Heart left ventricle (tissue), 16 donors: ENCODE measurements around the gene SRPK2. TPM values are rescaled to one million over a fixed set of nuclear protein-coding genes. Genes with fewer than 3 reads are reported as not detected.
"Not testable (repeated sequence)": the region's sequence is repeated elsewhere in the genome, so short reads cannot be mapped to it uniquely, and the experiment has no call there.

Experiments used
- ATAC-seq, 4 donors: fragments of 200-7000 bp; cut with Tn5 transposase; one replicate each; pipeline ENCODE4 v1.9.1; 2020 to 2022; ENCODE audit warnings: moderate library complexity in 4 of 4, mild to moderate bottlenecking in 3 of 4, moderate number of reproducible peaks in 1 of 4
- DNase-seq, 5 donors: peaks; one replicate each; pipeline ENCODE4 v3.0.0-alpha.2; 2020
- H3K27ac ChIP-seq, 12 donors: fragments of 200-600 bp; sonication (generic) in 4 of 12; one replicate each; pipeline versions ENCODE4 v1.5.0 to v1.8.0; 2016 to 2022; ENCODE audit warnings: mild to moderate bottlenecking in 2 of 12
- H3K27me3 ChIP-seq, 9 donors: fragments of 200-600 bp; sonication (generic) in 2 of 9; one replicate each; pipeline versions ENCODE4 v1.5.1 to v1.8.0; 2016 to 2022; ENCODE audit warnings: mild to moderate bottlenecking in 3 of 9
- H3K36me3 ChIP-seq, 9 donors: fragments of 200-600 bp; sonication (generic) in 2 of 9; one replicate each; pipeline versions ENCODE4 v1.5.0 to v1.8.0; 2018 to 2022; ENCODE audit warnings: mild to moderate bottlenecking in 2 of 9
- H3K4me1 ChIP-seq, 12 donors: fragments of 200-600 bp; sonication (generic) in 4 of 12; one replicate each; pipeline versions ENCODE4 v1.5.0 to v1.8.0; 2016 to 2022; ENCODE audit warnings: mild to moderate bottlenecking in 3 of 12
- H3K4me3 ChIP-seq, 12 donors: fragments of 200-600 bp; sonication (generic) in 4 of 12; one replicate each; pipeline versions ENCODE4 v1.5.0 to v1.8.0; 2017 to 2022; ENCODE audit warnings: mild to moderate bottlenecking in 9 of 12, moderate library complexity in 4 of 12
- H3K9me3 ChIP-seq, 12 donors: fragments of 200-600 bp; sonication (generic) in 4 of 12; one replicate each; pipeline versions ENCODE4 v1.5.0 to v1.8.0; 2016 to 2022; ENCODE audit warnings: mild to moderate bottlenecking in 1 of 12
- CTCF ChIP-seq, 12 donors: fragments of 200-600 bp; sonication (generic) in 4 of 12; IDR thresholded peaks; one replicate each; pipeline versions ENCODE4 v1.5.0 to v1.8.0; 2018 to 2022; ENCODE audit warnings: antibody characterized with exemption in 12 of 12, mild to moderate bottlenecking in 5 of 12
- POLR2A ChIP-seq, 2 donors: fragments of 450-650 bp; IDR thresholded peaks; one replicate each; pipeline ENCODE4 v1.6.1; 2017; ENCODE audit warnings: antibody characterized with exemption in 2 of 2, mild to moderate bottlenecking in 2 of 2, moderate library complexity in 2 of 2
- WGBS, 4 donors: extraction: QIAGEN DNeasy Blood & Tissue Kit in 2 of 4; methylation state at CpG; one replicate each; pipeline versions ENCODE4 v1.1.5 to v1.1.7; 2013 to 2018; 5-methylcytosine and 5-hydroxymethylcytosine counted together
- intact Hi-C, 10 donors: fragments of 100-400 bp; cut with DNase I; formaldehyde crosslinking; loops; one replicate each; pipeline versions ENCODE4 v1.11.1 to v1.14.2; 2022
- polyA plus RNA-seq, 2 donors: library from polyadenylated mRNA; stranded (reverse); fragments of 200-250 nt; gene quantifications; one replicate each; pipeline ENCODE4 v1.2.3, GENCODE V29; 2013
- total RNA-seq, 9 donors: library from RNA; depleted of rRNA in 2 of 9; stranded (reverse); fragments of >200 nt in 2 of 9; fragmentation: NEBNext Ultra II Directional in 3 of 9; extraction: Animal tissue kit (Norgen Biotek cat#: 25700) in 3 of 9; gene quantifications; one replicate each; pipeline versions ENCODE4 v1.1.0 to v1.2.4, GENCODE V29; 2016 to 2023
- donor health status: ischemic (EF 13 %, LVEDD 7.1; RV severe dilation, severe dysfunction).
- donor health status: healthy with polysubstance abuse.
- donor health status: DM: no; HTN: yes; CAD: no.
- donor health status: DM: no; HTN: no; CAD: no.
- donor health status: ischemic (EF 25% LVEDD 6.9; RV normal size, moderate dysfunction).
- donor health status: ischemic (EF 25% LVEDD 5.7; RV mildly dilated, moderate dysfunction).
- donor health status: healthy.
- donor health status: DM: yes; HTN: yes; CAD: no.
- donor health status: ischemic (EF 35%, LVEDD 5.7; RV mildly dilated, moderate dysfunction).
- donor health status: nonischemic (EF 11% LVEDD 7.7; RV severe dilation, severe dysfunction).
- donor health status: DM: yes; HTN: yes; CAD: no.
- donor health status: PGD.
- donor health status: ischemic (EF 29% LVEDD 5.4; RV normal size, mild dysfunction).
- donor health status: nonischemic (EF 23%, LVEDD 6.1; RV moderate dilation, normal function).

SRPK2 gene
- total and polyA plus RNA-seq, 11 donors, result 8.6 to 42.4 (median 33.5) TPM

GRCh38 chr7:105337529-105337928 is 51.2 kb downstream of the SRPK2 start:
- no peak overlapping the region for H3K4me3 ChIP-seq
- peak; percentile 55 to 79 (median 70) for ATAC-seq
- no peaks in the 10 kb centered on the region for H3K36me3 ChIP-seq
- H3K4me1 ChIP-seq, result peaks cover 0 to 14% (median 5%) of the 10 kb centered on the region in 12 donors
- DNase-seq, result peak in 3 of 5 donors; percentile 31 to 44 (median 41)
- TF ChIP-seq POLR2A (IDR thresholded peaks at IDR 0.05) (no peak), CTCF (IDR thresholded peaks at IDR 0.05) (no peak)
- no peak overlapping the region for H3K27ac ChIP-seq
- intact Hi-C loops, result loop anchor here in 8 of 10 donors (5.0 to 10.0 kb wide), 7 partner anchors 183 to 415 kb away; no protein-coding TSS in a partner anchor
- H3K27me3 ChIP-seq, result no peaks in the 10 kb centered on the region
- 46 to 69% (median 57%) methylated on average over 4 of the region's 4 CpGs for WGBS, 4 donors
- H3K9me3 ChIP-seq, result no peaks in the 10 kb centered on the region

- DNase-seq (no peak), ATAC-seq (no peak)
- no peak overlapping the region for H3K27ac ChIP-seq
- H3K9me3 ChIP-seq, result no peaks in the 10 kb centered on the region
- WGBS, 4 donors, result 33 to 48% (median 43%) methylated on average over 1 of the region's 1 CpG
- no peaks in the 10 kb centered on the region for H3K27me3 ChIP-seq
- TF ChIP-seq CTCF (IDR thresholded peaks at IDR 0.05) (peak; percentile 12 to 60 (median 47)), POLR2A (IDR thresholded peaks at IDR 0.05) (no peak)
- intact Hi-C loops, result loop anchor here in 8 of 10 donors (5.0 to 10.0 kb wide), 7 partner anchors 181 to 414 kb away; no protein-coding TSS in a partner anchor
- H3K4me1 ChIP-seq, result peaks cover 0 to 14% (median 5%) of the 10 kb centered on the region in 12 donors
- no peak overlapping the region for H3K4me3 ChIP-seq
- no peaks in the 10 kb centered on the region for H3K36me3 ChIP-seq
Measured at GRCh38 chr7:105336009-105336408, 52.7 kb downstream of the SRPK2 start.

GRCh38 chr7:105332661-105333060 is 56.1 kb downstream of the SRPK2 start:
- WGBS, 4 donors, result 72 to 82% (median 76%) methylated on average over 5 of the region's 5 CpGs
- not testable (repeated sequence) for H3K27me3 ChIP-seq, H3K9me3 ChIP-seq, H3K27ac ChIP-seq, H3K36me3 ChIP-seq, H3K4me3 ChIP-seq, ATAC-seq, DNase-seq, H3K4me1 ChIP-seq
- intact Hi-C loops, result loop anchor here in 7 of 10 donors (10.0 kb wide), 4 partner anchors 178 to 408 kb away; no protein-coding TSS in a partner anchor

- ATAC-seq, result no peak
- no peaks in the 10 kb centered on the region for H3K36me3 ChIP-seq
- no peak for DNase-seq
- H3K27ac ChIP-seq, result no peak overlapping the region
- no peaks in the 10 kb centered on the region for H3K27me3 ChIP-seq
- intact Hi-C loops, result loop anchor here in 7 of 10 donors (10.0 kb wide), 4 partner anchors 176 to 406 kb away; no protein-coding TSS in a partner anchor
- H3K9me3 ChIP-seq, result no peaks in the 10 kb centered on the region
- H3K4me1 ChIP-seq, result no peaks in the 10 kb centered on the region
- no peak overlapping the region for H3K4me3 ChIP-seq
- TF ChIP-seq POLR2A (IDR thresholded peaks at IDR 0.05) (no peak), CTCF (IDR thresholded peaks at IDR 0.05) (no peak)
- 90 to 92% (median 90%) methylated on average over 3 of the region's 3 CpGs for WGBS, 4 donors
Measured at GRCh38 chr7:105330526-105330925, 58.2 kb downstream of the SRPK2 start.

GRCh38 chr7:105327201-105327600 is 61.5 kb downstream of the SRPK2 start:
- Histone ChIP-seq H3K4me1 (peaks cover 0 to 7% (median 0%) of the 10 kb centered on the region in 12 donors), H3K36me3 (no peaks in the 10 kb centered on the region), H3K9me3 (no peaks in the 10 kb centered on the region), H3K4me3 (no peak overlapping the region), H3K27me3 (no peaks in the 10 kb centered on the region), H3K27ac (no peak overlapping the region)
- WGBS, 4 donors, result 83 to 91% (median 87%) methylated on average over 1 of the region's 1 CpG
- DNase-seq (no peak), ATAC-seq (no peak)
- TF ChIP-seq CTCF (IDR thresholded peaks at IDR 0.05), result no peak
- TF ChIP-seq POLR2A (IDR thresholded peaks at IDR 0.05), result no peak
- intact Hi-C loops, result no loop called here
